ENCODE data around the gene TEPSIN. TPM values are rescaled to one million over a fixed set of nuclear protein-coding genes. Genes with fewer than 3 reads are reported as not detected.

Gene TEPSIN
- total and polyA plus RNA-seq, 2 of the 8 experiments (the other 6 are each of a cell fraction or from before 2014, with no cell fraction given), result 22.9 to 28.0 TPM

DNA sequence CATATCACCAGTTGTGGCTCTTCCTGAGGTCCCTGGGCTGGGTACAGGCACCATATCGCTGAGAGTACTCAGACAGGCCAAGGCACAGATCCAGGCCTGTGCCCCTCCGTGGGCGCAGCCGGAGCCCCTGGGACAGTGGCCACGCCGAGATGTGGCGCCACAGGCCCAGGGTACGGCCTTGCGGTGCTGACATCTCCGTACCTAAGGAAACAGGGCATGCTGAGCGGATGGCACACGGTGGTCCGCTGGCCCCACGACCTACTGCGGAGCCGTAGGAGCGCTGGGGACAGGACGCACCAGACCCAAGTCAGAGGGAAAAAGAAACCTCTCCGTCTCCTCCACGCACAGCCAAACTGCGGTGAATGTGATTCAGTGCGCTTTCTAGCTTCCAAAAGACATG, 26.7 kb upstream of the TEPSIN start:
- Histone ChIP-seq H3K9me3 (ENCODE audit: insufficient read depth in 2 of 2, low read depth in 1 of 2, low read length in 1 of 2) (no peaks in the 10 kb centered on the region), H3K79me1 (ENCODE audit: low read depth, low read length) (peaks cover 5% of the 10 kb centered on the region; the same call in 1 of the 2 replicates), H3K36me3 (ENCODE audit: control insufficient read depth in 2 of 4, insufficient read depth in 4 of 4, low read length in 3 of 4) (peaks cover 0 to 8% (median 2%) of the 10 kb centered on the region in 4 experiments; a peak in 3 of 8 replicates), H2BK20ac (ENCODE audit: low read length) (no peak overlapping the region), H3K18ac (ENCODE audit: extremely low read depth, low read length) (no peak overlapping the region), H4K20me1 (replicated peaks in 1 of 2; ENCODE audit: control insufficient read depth in 1 of 2, insufficient read depth in 2 of 2, low read length in 2 of 2) (peaks cover 2 to 6% of the 10 kb centered on the region in 2 experiments), H4K8ac (ENCODE audit: extremely low read depth, insufficient read depth, low read length) (no peak overlapping the region), H3K79me2 (ENCODE audit: control insufficient read depth in 1 of 2, insufficient read depth in 2 of 2, low read length in 2 of 2) (no peaks in the 10 kb centered on the region), H3K9ac (replicated peaks in 1 of 4; ENCODE audit: extremely low read depth in 1 of 4, low read depth in 3 of 4, low read length in 3 of 4) (no peak overlapping the region), H3K4me1 (replicated peaks in 1 of 4; ENCODE audit: control insufficient read depth in 3 of 4, insufficient read depth in 4 of 4, low read length in 3 of 4) (no peaks in the 10 kb centered on the region), H4K91ac (replicated peaks; ENCODE audit: insufficient read length, low read length) (no peak overlapping the region), H3K4ac (replicated peaks; ENCODE audit: insufficient read length, low read depth, low read length) (no peak overlapping the region), H2BK15ac (ENCODE audit: low read length) (no peak overlapping the region), H3K4me2 (ENCODE audit: insufficient read depth in 1 of 2, low read depth in 2 of 2, low read length in 2 of 2) (no peak overlapping the region), H2BK12ac (ENCODE audit: low read depth, low read length) (no peak overlapping the region), H2AK5ac (ENCODE audit: low read depth, low read length) (no peak overlapping the region), H3K4me3 (ENCODE audit: extremely low read depth in 1 of 4, insufficient read depth in 2 of 4, low read depth in 3 of 4, low read length in 4 of 4) (no peak overlapping the region), H2AFZ (ENCODE audit: low read length) (no peak overlapping the region), H4K5ac (ENCODE audit: insufficient read length, low read depth, low read length) (no peak overlapping the region), H3K56ac (replicated peaks; ENCODE audit: insufficient read length, low read depth, low read length) (no peak overlapping the region), H3K27me3 (replicated peaks in 1 of 4; ENCODE audit: control insufficient read depth in 3 of 4, extremely low read depth in 1 of 4, insufficient read depth in 3 of 4, low read length in 3 of 4) (no peaks in the 10 kb centered on the region), H2BK120ac (replicated peaks; ENCODE audit: low read depth, low read length) (no peak overlapping the region), H3K27ac (ENCODE audit: low read depth, low read length) (no peak overlapping the region), H2BK5ac (ENCODE audit: low read depth, low read length) (no peak overlapping the region; the same call in 1 of the 2 replicates), H3K14ac (ENCODE audit: insufficient read length) (no peak overlapping the region), H3K23me2 (ENCODE audit: low read depth, low read length) (no peaks in the 10 kb centered on the region), H3K23ac (ENCODE audit: insufficient read length) (no peak overlapping the region)
- FAIRE-seq, result no peak
- ChIA-PET CTCF (ENCODE audit: partially characterized antibody) (interaction anchor here (1.3 to 1.5 kb wide), 2 partner anchors 10 to 12 kb away, joined by 4 read pairs; no protein-coding TSS in a partner anchor), POLR2A (ENCODE audit: partially characterized antibody) (no interaction called here)
- 96% methylated on average over 21 of the region's 22 CpGs; no CpG with 5 or more reads in 1 of the 2 experiments for whole genome bisulfite sequencing, 2 experiments (ENCODE audit: extremely low coverage in 1 of 2, insufficient coverage in 1 of 2, insufficient read length in 1 of 2, insufficient replicate concordance in 2 of 2, low coverage in 1 of 2, low lambda C conversion rate in 2 of 2, missing lambda C conversion rate in 1 of 2)
- TF ChIP-seq SP1 (IDR thresholded peaks at IDR 0.05; ENCODE audit: low read depth, low read length) (no peak), TAF1 (IDR thresholded peaks at IDR 0.05; ENCODE audit: low read depth, low read length) (no peak), YY1 (IDR thresholded peaks at IDR 0.05; ENCODE audit: low read depth, low read length) (no peak), EGR1 (IDR thresholded peaks at IDR 0.05; ENCODE audit: borderline replicate concordance, low read depth, low read length) (no peak), JUN (IDR thresholded peaks at IDR 0.05; ENCODE audit: low read depth, low read length) (no peak), CREB1 (IDR thresholded peaks at IDR 0.05) (no peak), CBX8 (IDR thresholded peaks at IDR 0.05; ENCODE audit: borderline replicate concordance, low read depth, low read length) (no peak), SP2 (IDR thresholded peaks at IDR 0.05; ENCODE audit: low read length) (no peak), PHF8 (conservative IDR thresholded peaks at IDR 0.05; ENCODE audit: low read depth, low read length) (no peak), CHD2 (IDR thresholded peaks at IDR 0.05; ENCODE audit: low read length) (no peak), BCL11A (IDR thresholded peaks at IDR 0.05; ENCODE audit: low read depth in 2 of 2, low read length in 2 of 2) (no peak)
- no peak for DNase-seq (ENCODE audit: low read depth in 1 of 2, low spot score in 2 of 2)

Measured in H1 (cell line).